ENCODE data around the gene DGKQ.

GRCh38 chr4:921830-922331 lies 51.5 kb downstream of the DGKQ start:
- TF ChIP-seq PPARA (CRISPR knock-in tag; IDR thresholded peaks at IDR 0.05; ENCODE audit: borderline replicate concordance) = no peak
- no peak for TF ChIP-seq ZFP30 (CRISPR knock-in tag; IDR thresholded peaks at IDR 0.05)
- TF ChIP-seq, protein P1, sequence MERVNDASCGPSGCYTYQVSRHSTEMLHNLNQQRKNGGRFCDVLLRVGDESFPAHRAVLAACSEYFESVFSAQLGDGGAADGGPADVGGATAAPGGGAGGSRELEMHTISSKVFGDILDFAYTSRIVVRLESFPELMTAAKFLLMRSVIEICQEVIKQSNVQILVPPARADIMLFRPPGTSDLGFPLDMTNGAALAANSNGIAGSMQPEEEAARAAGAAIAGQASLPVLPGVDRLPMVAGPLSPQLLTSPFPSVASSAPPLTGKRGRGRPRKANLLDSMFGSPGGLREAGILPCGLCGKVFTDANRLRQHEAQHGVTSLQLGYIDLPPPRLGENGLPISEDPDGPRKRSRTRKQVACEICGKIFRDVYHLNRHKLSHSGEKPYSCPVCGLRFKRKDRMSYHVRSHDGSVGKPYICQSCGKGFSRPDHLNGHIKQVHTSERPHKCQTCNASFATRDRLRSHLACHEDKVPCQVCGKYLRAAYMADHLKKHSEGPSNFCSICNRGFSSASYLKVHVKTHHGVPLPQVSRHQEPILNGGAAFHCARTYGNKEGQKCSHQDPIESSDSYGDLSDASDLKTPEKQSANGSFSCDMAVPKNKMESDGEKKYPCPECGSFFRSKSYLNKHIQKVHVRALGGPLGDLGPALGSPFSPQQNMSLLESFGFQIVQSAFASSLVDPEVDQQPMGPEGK (CRISPR knock-in tag; IDR thresholded peaks at IDR 0.05; ENCODE audit: borderline replicate concordance) = no peak
- TF ChIP-seq OSR1 (CRISPR knock-in tag; IDR thresholded peaks at IDR 0.05) = no peak
- TF ChIP-seq BACH2 (CRISPR knock-in tag; IDR thresholded peaks at IDR 0.05; ENCODE audit: borderline replicate concordance) = no peak
- TF ChIP-seq CREB5 (CRISPR knock-in tag; IDR thresholded peaks at IDR 0.05; ENCODE audit: low read depth) = no peak
- TF ChIP-seq ARNTL (CRISPR knock-in tag; IDR thresholded peaks at IDR 0.05; ENCODE audit: borderline replicate concordance, low read depth) = no peak
- TF ChIP-seq ZFP3 (CRISPR knock-in tag; IDR thresholded peaks at IDR 0.05) = no peak
- no peak for TF ChIP-seq RARB (CRISPR knock-in tag; IDR thresholded peaks at IDR 0.05)
- no peak for TF ChIP-seq ESRRG (CRISPR knock-in tag; IDR thresholded peaks at IDR 0.05)
- no peak for TF ChIP-seq CSDC2 (CRISPR knock-in tag; IDR thresholded peaks at IDR 0.05)
- TF ChIP-seq TOX (CRISPR knock-in tag; IDR thresholded peaks at IDR 0.05; ENCODE audit: borderline replicate concordance) = no peak
- TF ChIP-seq, protein P2, sequence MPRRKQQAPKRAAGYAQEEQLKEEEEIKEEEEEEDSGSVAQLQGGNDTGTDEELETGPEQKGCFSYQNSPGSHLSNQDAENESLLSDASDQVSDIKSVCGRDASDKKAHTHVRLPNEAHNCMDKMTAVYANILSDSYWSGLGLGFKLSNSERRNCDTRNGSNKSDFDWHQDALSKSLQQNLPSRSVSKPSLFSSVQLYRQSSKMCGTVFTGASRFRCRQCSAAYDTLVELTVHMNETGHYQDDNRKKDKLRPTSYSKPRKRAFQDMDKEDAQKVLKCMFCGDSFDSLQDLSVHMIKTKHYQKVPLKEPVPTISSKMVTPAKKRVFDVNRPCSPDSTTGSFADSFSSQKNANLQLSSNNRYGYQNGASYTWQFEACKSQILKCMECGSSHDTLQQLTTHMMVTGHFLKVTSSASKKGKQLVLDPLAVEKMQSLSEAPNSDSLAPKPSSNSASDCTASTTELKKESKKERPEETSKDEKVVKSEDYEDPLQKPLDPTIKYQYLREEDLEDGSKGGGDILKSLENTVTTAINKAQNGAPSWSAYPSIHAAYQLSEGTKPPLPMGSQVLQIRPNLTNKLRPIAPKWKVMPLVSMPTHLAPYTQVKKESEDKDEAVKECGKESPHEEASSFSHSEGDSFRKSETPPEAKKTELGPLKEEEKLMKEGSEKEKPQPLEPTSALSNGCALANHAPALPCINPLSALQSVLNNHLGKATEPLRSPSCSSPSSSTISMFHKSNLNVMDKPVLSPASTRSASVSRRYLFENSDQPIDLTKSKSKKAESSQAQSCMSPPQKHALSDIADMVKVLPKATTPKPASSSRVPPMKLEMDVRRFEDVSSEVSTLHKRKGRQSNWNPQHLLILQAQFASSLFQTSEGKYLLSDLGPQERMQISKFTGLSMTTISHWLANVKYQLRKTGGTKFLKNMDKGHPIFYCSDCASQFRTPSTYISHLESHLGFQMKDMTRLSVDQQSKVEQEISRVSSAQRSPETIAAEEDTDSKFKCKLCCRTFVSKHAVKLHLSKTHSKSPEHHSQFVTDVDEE (CRISPR knock-in tag; IDR thresholded peaks at IDR 0.05) = no peak
